HEK293 (cell line): Measurements from ENCODE around the gene KRTDAP.

Experiments
- GLIS1 ChIP-seq: fragments of 450-650 bp; formaldehyde crosslinking; IDR thresholded peaks from 2 replicates; pipeline ENCODE4 v1.5.1; 2016; ENCODE audit warnings: missing biosample characterization, missing genetic modification characterization
- HOXD13 ChIP-seq: sonication (generic); formaldehyde crosslinking; IDR thresholded peaks from 2 replicates; pipeline ENCODE4 v1.8.0; 2022; ENCODE audit warnings: missing genetic modification reagents, borderline replicate concordance
- OSR2 ChIP-seq: fragments of 450-650 bp; formaldehyde crosslinking; IDR thresholded peaks from 2 replicates; pipeline ENCODE4 v1.5.1; 2016; ENCODE audit warnings: missing biosample characterization, missing genetic modification characterization
- RBAK ChIP-seq: fragments of 450-650 bp; formaldehyde crosslinking; IDR thresholded peaks from 2 replicates; pipeline ENCODE4 v1.5.1; 2016; ENCODE audit warnings: missing biosample characterization, missing genetic modification characterization
- SCRT1 ChIP-seq: fragments of 450-650 bp; formaldehyde crosslinking; IDR thresholded peaks from 2 replicates; pipeline ENCODE4 v1.5.1; 2016; ENCODE audit warnings: missing biosample characterization, missing genetic modification characterization, borderline replicate concordance
- SP2 ChIP-seq: fragments of 450-650 bp; formaldehyde crosslinking; IDR thresholded peaks from 2 replicates; pipeline ENCODE4 v1.5.1; 2016; ENCODE audit warnings: missing biosample characterization, missing genetic modification characterization
- YY2 ChIP-seq: fragments of 450-650 bp; formaldehyde crosslinking; IDR thresholded peaks from 2 replicates; pipeline ENCODE4 v1.5.1; 2016; ENCODE audit warnings: missing biosample characterization, missing genetic modification characterization
- ZBTB17 ChIP-seq: fragments of 450-650 bp; formaldehyde crosslinking; IDR thresholded peaks from 2 replicates; pipeline ENCODE4 v1.5.1; 2016; ENCODE audit warnings: missing biosample characterization, missing genetic modification characterization
- ZBTB7A ChIP-seq: fragments of 450-650 bp; formaldehyde crosslinking; IDR thresholded peaks from 2 replicates; pipeline ENCODE4 v1.5.1; 2016; ENCODE audit warnings: low read depth, missing biosample characterization, missing genetic modification characterization
- ZEB2 ChIP-seq: fragments of 450-650 bp; formaldehyde crosslinking; IDR thresholded peaks from 2 replicates; pipeline ENCODE4 v1.5.1; 2016; ENCODE audit warnings: missing biosample characterization, missing genetic modification characterization
- ZFP41 ChIP-seq: fragments of 450-650 bp; formaldehyde crosslinking; IDR thresholded peaks from 2 replicates; pipeline ENCODE4 v1.5.1; 2016; ENCODE audit warnings: missing biosample characterization, missing genetic modification characterization, borderline replicate concordance
- ZIC2 ChIP-seq: fragments of 450-650 bp; formaldehyde crosslinking; IDR thresholded peaks from 2 replicates; pipeline ENCODE4 v1.5.1; 2016; ENCODE audit warnings: missing biosample characterization, missing genetic modification characterization
- ZNF138 ChIP-seq: fragments of 450-650 bp; formaldehyde crosslinking; IDR thresholded peaks from 2 replicates; pipeline ENCODE4 v1.5.1; 2016; ENCODE audit warnings: missing biosample characterization, missing genetic modification characterization, borderline replicate concordance
- ZNF16 ChIP-seq: fragments of 450-650 bp; formaldehyde crosslinking; IDR thresholded peaks from 2 replicates; pipeline ENCODE4 v1.5.1; 2016; ENCODE audit warnings: low read depth, missing biosample characterization, missing genetic modification characterization
- ZNF248 ChIP-seq: fragments of 450-650 bp; formaldehyde crosslinking; IDR thresholded peaks from 2 replicates; pipeline ENCODE4 v1.5.1; 2017; ENCODE audit warnings: missing biosample characterization, missing genetic modification characterization
- ZNF335 ChIP-seq: fragments of 450-650 bp; formaldehyde crosslinking; conservative IDR thresholded peaks from 2 replicates; pipeline ENCODE4 v1.5.1; 2016; ENCODE audit warnings: missing biosample characterization, missing genetic modification characterization
- ZNF530 ChIP-seq: fragments of 450-650 bp; formaldehyde crosslinking; IDR thresholded peaks from 2 replicates; pipeline ENCODE4 v1.5.1; 2016; ENCODE audit warnings: low read depth, missing biosample characterization, missing genetic modification characterization
- ZNF548 ChIP-seq: fragments of 450-650 bp; formaldehyde crosslinking; IDR thresholded peaks from 2 replicates; pipeline ENCODE4 v1.5.1; 2016; ENCODE audit warnings: missing biosample characterization, missing genetic modification characterization
- ZNF549 ChIP-seq: fragments of 450-650 bp; IDR thresholded peaks from 2 replicates; pipeline ENCODE4 v1.5.1; 2018; ENCODE audit warnings: missing biosample characterization, missing genetic modification characterization, mild to moderate bottlenecking, inconsistent platforms, moderate library complexity
- ZNF621 ChIP-seq: fragments of 450-650 bp; formaldehyde crosslinking; IDR thresholded peaks from 2 replicates; pipeline ENCODE4 v1.5.1; 2017; ENCODE audit warnings: missing biosample characterization, missing genetic modification characterization
- ZNF623 ChIP-seq: fragments of 450-650 bp; formaldehyde crosslinking; IDR thresholded peaks from 2 replicates; pipeline ENCODE4 v1.5.1; 2016; ENCODE audit warnings: missing biosample characterization, missing genetic modification characterization
- ZNF777 ChIP-seq: fragments of 450-650 bp; formaldehyde crosslinking; IDR thresholded peaks from 2 replicates; pipeline ENCODE4 v1.5.1; 2017; ENCODE audit warnings: missing biosample characterization, missing genetic modification characterization, borderline replicate concordance
- ZNF837 ChIP-seq: fragments of 450-650 bp; formaldehyde crosslinking; IDR thresholded peaks from 2 replicates; pipeline ENCODE4 v1.5.1; 2016; ENCODE audit warnings: missing biosample characterization, missing genetic modification characterization
- ZSCAN23 ChIP-seq: fragments of 450-650 bp; formaldehyde crosslinking; IDR thresholded peaks from 2 replicates; pipeline ENCODE4 v1.5.1; 2016; ENCODE audit warnings: missing biosample characterization, missing genetic modification characterization
- TF ChIP-seq, protein P1 (sequence below): fragments of 450-650 bp; formaldehyde crosslinking; IDR thresholded peaks from 2 replicates; pipeline ENCODE4 v1.5.1; 2017; ENCODE audit warnings: missing biosample characterization, missing genetic modification characterization
- TF ChIP-seq, protein P2 (sequence below): fragments of 450-650 bp; formaldehyde crosslinking; IDR thresholded peaks from 2 replicates; pipeline ENCODE4 v1.5.1; 2016; ENCODE audit warnings: missing biosample characterization, missing genetic modification characterization
- TF ChIP-seq, protein P3 (sequence below): fragments of 450-650 bp; formaldehyde crosslinking; IDR thresholded peaks from 2 replicates; pipeline ENCODE4 v1.5.1; 2016; ENCODE audit warnings: missing biosample characterization, missing genetic modification characterization
- TF ChIP-seq, protein P4 (sequence below): fragments of 450-650 bp; formaldehyde crosslinking; IDR thresholded peaks from 2 replicates; pipeline ENCODE4 v1.5.1; 2016; ENCODE audit warnings: missing biosample characterization, missing genetic modification characterization
- TF ChIP-seq, protein P5 (sequence below): fragments of 450-650 bp; formaldehyde crosslinking; IDR thresholded peaks from 2 replicates; pipeline ENCODE4 v1.5.1; 2016; ENCODE audit warnings: missing biosample characterization, missing genetic modification characterization

KRTDAP gene

DNA sequence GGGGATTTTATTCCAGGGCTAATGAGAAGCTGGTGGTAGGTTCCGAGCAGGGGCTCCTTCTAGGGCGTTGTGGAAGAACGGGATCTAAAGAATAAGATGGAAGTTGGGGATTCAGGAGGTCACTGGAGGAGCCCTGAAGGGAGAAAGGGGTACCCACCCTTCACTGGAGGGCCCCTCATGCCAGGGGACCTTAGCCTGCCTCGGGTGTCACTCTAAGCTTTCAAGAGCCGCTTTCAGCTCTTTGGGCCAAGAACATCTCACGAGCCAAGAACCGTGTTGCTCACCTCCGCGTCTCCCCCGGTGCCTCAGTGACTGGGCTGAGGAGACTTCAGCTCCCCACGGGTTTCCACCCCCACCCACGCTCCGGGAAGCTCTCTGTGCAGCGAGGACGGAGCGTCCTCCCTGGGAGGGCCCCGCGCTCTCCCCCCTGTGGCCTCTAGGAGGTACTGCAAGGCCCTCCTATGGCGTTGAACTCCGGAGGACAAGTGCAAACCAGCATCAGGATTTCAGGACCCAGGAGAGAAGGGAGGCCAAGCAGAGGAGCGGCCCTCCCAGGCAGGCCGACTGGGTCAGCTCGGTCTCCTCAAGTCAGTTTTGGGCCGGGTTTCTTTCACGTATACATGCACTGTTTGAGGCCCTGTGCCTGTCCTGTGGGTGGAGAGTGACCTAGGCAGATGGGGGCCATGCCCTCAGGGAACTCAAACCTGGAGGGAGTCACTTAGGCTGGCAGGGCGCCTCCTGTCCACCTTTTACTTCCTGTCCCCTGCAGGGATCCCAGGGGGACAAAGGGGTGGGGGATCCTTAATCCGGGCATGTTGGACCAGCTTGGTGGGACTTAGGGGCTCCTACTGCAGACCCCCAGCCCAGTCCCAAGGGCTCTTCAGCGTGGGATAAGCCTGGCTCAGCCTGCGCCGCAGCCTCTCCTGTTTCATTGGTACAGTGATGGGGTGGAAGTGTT is 5.1 kb upstream of the KRTDAP start (continued):
- TF ChIP-seq ZFP41 (tag by site-specific recombination): no peak
- no peak for TF ChIP-seq ZNF623 (tag by site-specific recombination)
- TF ChIP-seq GLIS1 (tag by site-specific recombination): peak; percentile 98
- TF ChIP-seq ZNF138 (tag by site-specific recombination): no peak
- TF ChIP-seq, protein P1, sequence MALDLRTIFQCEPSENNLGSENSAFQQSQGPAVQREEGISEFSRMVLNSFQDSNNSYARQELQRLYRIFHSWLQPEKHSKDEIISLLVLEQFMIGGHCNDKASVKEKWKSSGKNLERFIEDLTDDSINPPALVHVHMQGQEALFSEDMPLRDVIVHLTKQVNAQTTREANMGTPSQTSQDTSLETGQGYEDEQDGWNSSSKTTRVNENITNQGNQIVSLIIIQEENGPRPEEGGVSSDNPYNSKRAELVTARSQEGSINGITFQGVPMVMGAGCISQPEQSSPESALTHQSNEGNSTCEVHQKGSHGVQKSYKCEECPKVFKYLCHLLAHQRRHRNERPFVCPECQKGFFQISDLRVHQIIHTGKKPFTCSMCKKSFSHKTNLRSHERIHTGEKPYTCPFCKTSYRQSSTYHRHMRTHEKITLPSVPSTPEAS (tag by site-specific recombination): no peak
- 0 out of 2 replicates have a peak, but pooled peaks have one; percentile 50 for TF ChIP-seq ZEB2 (tag by site-specific recombination)
- no peak for TF ChIP-seq HOXD13 (CRISPR knock-in tag)
- TF ChIP-seq ZNF548 (tag by site-specific recombination): no peak
- peak; percentile 36 for TF ChIP-seq ZNF335
- no peak for TF ChIP-seq ZNF248 (tag by site-specific recombination)
- TF ChIP-seq SP2 (tag by site-specific recombination): no peak
- no peak for TF ChIP-seq ZNF621
- TF ChIP-seq OSR2 (tag by site-specific recombination): no peak
- TF ChIP-seq ZIC2: peak; percentile 96
- TF ChIP-seq, protein P2, sequence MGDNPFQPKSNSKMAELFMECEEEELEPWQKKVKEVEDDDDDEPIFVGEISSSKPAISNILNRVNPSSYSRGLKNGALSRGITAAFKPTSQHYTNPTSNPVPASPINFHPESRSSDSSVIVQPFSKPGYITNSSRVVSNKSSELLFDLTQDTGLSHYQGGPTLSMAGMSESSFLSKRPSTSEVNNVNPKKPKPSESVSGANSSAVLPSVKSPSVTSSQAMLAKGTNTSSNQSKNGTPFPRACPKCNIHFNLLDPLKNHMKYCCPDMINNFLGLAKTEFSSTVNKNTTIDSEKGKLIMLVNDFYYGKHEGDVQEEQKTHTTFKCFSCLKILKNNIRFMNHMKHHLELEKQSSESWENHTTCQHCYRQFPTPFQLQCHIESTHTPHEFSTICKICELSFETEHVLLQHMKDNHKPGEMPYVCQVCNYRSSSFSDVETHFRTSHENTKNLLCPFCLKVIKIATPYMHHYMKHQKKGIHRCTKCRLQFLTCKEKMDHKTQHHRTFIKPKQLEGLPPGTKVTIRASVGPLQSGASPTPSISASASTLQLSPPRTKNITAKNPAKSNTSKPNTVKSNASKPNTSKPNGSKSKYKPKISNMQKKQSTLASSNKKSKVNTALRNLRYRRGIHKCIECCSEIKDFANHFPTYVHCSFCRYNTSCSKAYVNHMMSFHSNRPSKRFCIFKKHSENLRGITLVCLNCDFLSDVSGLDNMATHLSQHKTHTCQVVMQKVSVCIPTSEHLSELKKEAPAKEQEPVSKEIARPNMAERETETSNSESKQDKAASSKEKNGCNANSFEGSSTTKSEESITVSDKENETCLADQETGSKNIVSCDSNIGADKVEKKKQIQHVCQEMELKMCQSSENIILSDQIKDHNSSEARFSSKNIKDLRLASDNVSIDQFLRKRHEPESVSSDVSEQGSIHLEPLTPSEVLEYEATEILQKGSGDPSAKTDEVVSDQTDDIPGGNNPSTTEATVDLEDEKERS (tag by site-specific recombination): no peak
- TF ChIP-seq RBAK (tag by site-specific recombination): no peak
- TF ChIP-seq, protein P3, sequence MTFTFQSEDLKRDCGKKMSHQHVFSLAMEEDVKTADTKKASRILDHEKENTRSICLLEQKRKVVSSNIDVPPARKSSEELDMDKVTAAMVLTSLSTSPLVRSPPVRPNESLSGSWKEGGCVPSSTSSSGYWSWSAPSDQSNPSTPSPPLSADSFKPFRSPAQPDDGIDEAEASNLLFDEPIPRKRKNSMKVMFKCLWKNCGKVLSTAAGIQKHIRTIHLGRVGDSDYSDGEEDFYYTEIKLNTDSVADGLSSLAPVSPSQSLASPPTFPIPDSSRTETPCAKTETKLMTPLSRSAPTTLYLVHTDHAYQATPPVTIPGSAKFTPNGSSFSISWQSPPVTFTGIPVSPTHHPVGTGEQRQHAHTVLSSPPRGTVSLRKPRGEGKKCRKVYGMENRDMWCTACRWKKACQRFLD (tag by site-specific recombination): no peak
- no peak for TF ChIP-seq SCRT1 (tag by site-specific recombination)
- TF ChIP-seq YY2 (tag by site-specific recombination): no peak
- TF ChIP-seq ZBTB17 (tag by site-specific recombination): peak; percentile 88
- no peak for TF ChIP-seq ZNF530 (tag by site-specific recombination)
- TF ChIP-seq, protein P4, sequence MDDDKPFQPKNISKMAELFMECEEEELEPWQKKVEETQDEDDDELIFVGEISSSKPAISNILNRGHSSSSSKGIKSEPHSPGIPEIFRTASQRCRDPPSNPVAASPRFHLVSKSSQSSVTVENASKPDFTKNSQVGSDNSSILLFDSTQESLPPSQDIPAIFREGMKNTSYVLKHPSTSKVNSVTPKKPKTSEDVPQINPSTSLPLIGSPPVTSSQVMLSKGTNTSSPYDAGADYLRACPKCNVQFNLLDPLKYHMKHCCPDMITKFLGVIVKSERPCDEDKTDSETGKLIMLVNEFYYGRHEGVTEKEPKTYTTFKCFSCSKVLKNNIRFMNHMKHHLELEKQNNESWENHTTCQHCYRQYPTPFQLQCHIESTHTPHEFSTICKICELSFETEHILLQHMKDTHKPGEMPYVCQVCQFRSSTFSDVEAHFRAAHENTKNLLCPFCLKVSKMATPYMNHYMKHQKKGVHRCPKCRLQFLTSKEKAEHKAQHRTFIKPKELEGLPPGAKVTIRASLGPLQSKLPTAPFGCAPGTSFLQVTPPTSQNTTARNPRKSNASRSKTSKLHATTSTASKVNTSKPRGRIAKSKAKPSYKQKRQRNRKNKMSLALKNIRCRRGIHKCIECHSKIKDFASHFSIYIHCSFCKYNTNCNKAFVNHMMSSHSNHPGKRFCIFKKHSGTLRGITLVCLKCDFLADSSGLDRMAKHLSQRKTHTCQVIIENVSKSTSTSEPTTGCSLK: no peak
- TF ChIP-seq, protein P5, sequence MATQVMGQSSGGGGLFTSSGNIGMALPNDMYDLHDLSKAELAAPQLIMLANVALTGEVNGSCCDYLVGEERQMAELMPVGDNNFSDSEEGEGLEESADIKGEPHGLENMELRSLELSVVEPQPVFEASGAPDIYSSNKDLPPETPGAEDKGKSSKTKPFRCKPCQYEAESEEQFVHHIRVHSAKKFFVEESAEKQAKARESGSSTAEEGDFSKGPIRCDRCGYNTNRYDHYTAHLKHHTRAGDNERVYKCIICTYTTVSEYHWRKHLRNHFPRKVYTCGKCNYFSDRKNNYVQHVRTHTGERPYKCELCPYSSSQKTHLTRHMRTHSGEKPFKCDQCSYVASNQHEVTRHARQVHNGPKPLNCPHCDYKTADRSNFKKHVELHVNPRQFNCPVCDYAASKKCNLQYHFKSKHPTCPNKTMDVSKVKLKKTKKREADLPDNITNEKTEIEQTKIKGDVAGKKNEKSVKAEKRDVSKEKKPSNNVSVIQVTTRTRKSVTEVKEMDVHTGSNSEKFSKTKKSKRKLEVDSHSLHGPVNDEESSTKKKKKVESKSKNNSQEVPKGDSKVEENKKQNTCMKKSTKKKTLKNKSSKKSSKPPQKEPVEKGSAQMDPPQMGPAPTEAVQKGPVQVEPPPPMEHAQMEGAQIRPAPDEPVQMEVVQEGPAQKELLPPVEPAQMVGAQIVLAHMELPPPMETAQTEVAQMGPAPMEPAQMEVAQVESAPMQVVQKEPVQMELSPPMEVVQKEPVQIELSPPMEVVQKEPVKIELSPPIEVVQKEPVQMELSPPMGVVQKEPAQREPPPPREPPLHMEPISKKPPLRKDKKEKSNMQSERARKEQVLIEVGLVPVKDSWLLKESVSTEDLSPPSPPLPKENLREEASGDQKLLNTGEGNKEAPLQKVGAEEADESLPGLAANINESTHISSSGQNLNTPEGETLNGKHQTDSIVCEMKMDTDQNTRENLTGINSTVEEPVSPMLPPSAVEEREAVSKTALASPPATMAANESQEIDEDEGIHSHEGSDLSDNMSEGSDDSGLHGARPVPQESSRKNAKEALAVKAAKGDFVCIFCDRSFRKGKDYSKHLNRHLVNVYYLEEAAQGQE (tag by site-specific recombination): peak; percentile 94
- TF ChIP-seq ZNF549: no peak
- TF ChIP-seq ZSCAN23 (tag by site-specific recombination): no peak
- no peak for TF ChIP-seq ZBTB7A (tag by site-specific recombination)
- TF ChIP-seq ZNF777: no peak
- no peak for TF ChIP-seq ZNF16 (tag by site-specific recombination)
- no peak for TF ChIP-seq ZNF837
